ENCODE results near the gene CHCHD6.

Gene CHCHD6

GRCh38 chr3:126826693-126827092, 122.7 kb downstream of the CHCHD6 start:
- DNase-seq (ENCODE audit: low read depth) = no peak

- DNase-seq (ENCODE audit: low read depth) = no peak
These were observed 123.1 kb downstream of the CHCHD6 start for GRCh38 chr3:126827121-126827520.

DNA sequence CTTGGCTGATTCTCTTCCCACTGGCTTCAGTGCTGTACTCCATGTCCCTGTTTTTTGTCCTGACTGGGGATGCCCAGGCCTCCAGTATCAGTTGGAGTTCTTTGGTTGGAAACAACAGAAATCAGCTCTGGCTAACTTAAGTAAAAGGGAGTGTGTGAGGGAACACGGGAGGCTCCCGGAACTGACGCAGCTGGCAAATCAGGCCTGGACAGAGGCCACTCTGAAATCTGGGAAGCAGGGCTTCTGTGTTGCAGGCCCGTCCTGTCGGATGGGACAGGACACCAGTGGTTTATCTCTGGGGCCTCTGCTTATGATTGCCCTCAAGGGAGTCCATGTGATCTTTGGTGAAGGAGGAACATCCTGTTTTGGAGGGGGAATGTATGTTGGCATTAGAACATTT, 124.3 kb downstream of the CHCHD6 start:
- DNase-seq (ENCODE audit: low read depth) = no peak

- no peak for DNase-seq (ENCODE audit: low read depth)
These were observed 128.9 kb downstream of the CHCHD6 start for GRCh38 chr3:126832933-126833332.

DNA sequence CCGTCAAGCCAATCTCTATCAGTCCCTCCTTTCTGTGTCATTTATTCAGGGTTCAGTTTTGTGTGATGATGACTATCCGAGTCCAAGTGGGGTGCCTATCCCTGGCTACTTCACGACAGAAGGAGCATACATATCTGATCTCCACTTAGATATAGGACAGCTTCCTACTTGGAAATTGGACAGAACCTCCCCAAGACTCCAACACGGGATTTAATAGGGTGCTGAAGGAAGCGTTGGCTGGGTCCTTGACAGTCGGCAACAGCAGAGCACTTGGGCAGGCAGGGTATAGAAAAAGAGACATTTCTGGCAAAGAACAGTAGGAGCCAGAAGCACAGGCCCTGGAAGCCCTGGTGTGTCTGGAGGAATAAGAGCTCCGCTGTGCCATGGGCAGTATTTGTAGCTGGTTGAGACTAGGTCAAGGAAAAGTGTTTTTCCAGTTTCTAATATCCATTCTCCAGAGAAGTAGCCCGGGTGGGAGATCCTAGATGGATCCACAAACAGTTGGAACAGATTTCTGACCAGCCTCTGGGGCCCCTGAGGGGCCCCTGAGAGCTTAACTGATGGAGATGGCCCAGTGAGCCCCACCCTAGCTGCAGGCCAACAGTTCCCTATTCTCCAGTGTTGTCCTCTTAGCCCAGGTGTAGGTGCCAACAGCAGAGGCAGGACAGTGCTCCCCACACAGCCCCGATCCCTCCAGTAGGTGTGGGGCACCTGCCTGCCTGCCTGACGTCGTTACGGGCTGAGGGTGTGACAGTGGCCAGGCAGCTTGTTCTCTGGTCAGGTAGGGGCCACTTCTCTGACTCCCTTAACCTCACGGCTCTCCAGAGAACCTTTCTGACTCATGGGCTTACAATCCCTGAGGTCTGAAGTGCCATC, 130.8 kb downstream of the CHCHD6 start:
- peak; percentile 75 for DNase-seq (ENCODE audit: low read depth)

DNA sequence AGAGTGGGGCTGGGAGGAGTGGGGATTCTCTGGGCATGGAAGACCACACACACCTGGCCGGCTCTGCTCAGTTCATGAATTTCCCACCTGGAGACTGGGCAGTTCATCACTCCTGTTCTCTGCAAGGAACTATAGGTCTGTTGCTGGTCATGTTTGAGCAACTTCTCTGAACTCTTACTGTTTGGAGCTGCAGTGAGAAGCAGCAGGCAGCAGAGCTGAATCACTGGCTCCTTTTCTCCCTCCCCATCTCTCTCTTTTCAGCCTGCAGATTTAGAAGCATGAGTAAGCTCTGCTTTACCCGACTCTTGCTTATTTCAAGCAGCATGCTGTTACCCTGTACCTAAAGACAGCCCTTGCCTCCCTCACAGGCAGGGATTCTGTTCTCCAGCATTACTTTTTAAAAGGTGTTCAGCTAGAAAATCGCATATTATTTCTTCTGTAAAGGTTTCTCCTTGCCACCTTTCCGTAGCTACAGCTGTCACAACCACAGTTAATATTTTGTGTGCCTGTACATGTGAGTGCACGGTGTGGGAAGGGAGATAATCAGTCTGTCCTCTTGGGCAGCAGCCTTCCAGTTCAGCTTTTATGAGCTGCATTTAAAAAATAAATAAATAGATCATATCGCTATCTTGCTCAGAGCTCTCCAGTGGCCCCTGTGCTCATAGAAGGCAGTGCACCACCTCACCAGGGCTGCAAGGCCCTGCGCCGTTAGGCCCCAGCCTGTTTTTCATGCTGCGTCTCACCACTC, 131.6 kb downstream of the CHCHD6 start:
- peak; percentile 76 for DNase-seq (ENCODE audit: low read depth)

GRCh38 chr3:126836220-126836860, 132.3 kb downstream of the CHCHD6 start:
- no peak for DNase-seq (ENCODE audit: low read depth)

DNA sequence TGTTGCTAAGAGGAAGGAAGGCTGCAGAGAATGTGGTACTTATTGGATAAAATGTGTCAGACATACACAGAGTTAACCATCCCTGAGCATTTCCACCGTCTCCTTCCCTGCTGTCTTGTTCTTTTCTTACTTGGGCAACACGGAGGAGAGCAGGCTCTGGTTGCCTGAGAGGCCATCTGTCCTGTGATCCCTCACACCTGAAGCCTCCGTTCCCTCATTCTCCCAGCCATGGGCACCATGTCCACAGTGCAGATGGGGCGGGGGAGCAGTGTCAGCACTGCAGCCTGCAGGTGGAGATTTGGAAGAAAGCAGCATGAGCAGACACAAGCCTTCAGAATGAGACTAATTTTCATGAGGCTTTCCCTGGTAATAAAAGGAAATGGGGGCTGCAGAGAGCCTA, 133.7 kb downstream of the CHCHD6 start:
- no peak for DNase-seq (ENCODE audit: low read depth)

- DNase-seq (ENCODE audit: low read depth) = no peak
These were observed 142.1 kb downstream of the CHCHD6 start for GRCh38 chr3:126845920-126846715.

DNA sequence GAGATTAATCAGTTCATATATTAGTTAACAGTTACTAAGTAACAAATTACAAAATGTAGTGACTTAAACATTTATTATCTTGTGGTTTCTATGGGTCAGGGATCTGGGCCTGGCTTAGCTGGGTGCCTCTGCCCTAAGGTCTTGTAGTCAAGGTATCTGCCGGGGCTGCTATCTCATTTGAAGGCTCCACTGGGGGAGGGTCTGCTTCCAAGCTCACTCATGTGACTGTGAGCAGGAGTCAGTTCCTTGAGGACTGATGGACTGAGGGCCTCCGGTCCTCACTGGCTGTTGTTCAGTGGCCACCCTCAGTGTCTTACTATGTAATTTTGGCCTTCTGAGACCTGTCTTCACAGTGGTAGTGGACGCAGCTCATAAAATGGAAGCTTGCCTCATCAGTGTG, 143.0 kb downstream of the CHCHD6 start:
- DNase-seq (ENCODE audit: low read depth) = no peak

GRCh38 chr3:126848991-126849390, 145.0 kb downstream of the CHCHD6 start:
- DNase-seq (ENCODE audit: low read depth) = no peak

DNA sequence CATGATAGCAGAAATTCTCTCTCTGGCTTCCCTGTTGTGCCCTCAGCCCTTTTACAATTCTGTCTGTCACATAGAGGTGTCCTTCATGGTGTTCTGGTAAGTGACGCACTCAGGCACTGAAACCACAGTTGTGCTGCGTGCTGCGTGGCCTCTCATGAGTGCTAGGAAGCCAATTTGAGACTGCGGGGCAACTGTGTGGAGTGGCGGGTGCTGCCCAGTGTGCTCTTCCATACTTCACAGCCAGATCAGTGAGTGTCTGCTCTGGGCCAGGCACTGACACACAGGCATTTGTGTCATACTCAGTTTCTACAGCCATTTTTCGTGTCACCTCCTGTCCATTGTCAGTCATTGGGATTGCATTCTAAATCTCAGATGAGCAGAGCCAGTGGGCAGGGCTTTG, 145.7 kb downstream of the CHCHD6 start:
- DNase-seq (ENCODE audit: low read depth) = no peak

DNA sequence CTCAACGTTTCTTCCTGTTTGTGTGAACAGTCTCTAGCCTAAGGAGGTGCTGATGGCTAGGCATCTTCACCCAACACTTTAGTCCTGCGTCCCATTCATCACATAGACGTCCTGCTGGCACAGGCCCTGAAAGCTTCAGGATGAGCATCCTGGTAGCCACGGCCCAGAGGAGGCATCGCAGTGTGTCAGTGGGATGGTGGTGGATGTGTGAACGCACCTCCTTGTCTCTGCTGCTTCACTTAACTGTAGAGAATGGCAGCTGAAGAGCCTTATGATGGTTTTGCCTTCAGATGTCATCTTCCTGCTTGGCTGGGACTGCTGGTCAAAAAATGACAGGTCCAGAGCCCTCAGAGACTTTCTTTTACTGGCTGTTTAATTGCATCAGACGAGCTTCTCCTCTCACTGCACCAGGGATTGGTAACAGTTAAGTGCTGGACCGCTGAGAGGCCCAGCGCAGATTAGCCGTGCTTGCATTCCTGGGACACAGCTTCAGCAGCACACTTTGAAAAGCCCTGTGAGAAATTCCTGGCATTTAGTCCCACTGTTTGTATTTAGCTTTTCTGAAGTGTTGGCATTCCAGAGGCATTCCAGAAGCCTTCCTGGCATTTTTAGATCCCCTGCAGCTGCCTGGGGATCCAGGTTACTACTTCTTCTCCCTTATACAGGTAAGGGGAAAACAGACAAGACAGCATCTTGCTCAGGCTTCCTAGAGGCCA, 146.5 kb downstream of the CHCHD6 start:
- no peak for DNase-seq (ENCODE audit: low read depth)

DNA sequence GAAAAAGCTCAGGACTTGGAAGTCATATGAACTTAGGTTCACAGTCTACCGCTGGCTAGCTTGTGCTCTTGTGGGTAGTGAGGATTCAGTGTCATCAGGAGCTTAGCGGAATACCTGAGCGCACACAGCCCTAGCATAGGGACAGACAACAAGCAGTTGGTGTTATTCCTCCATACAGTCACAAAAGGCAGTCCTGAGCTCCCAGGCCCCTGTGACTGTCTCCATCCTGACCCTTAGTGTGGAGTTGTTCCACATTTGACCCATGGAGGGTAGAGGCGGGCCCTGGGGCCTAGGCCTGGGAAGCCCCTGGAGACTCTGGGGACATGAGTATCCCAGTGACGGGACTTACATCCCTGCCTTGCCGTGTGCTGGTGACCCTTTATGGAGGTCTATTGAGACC, 147.3 kb downstream of the CHCHD6 start:
- DNase-seq (ENCODE audit: low read depth) = no peak

GRCh38 chr3:126851934-126852333, 147.9 kb downstream of the CHCHD6 start:
- DNase-seq (ENCODE audit: low read depth) = no peak

DNA sequence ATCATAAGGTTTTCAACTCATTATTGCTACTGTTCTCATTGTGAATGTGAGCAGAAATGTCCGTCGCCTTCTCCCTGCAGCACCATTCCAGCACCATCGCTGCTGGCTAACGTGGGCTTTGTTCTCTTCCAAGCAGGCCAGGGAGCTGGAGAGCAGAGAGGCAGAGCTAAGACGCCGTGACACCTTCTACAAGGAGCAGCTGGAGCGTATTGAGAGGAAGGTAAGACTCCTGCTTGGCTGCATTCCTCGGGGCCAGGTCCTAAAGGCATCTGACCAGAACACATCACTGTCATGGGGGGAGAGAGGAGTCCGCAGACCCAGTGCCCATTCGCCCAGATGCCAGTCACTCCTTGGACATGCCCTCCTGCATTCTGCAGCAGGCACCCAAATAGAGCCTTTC, 148.5 kb downstream of the CHCHD6 start:
- DNase-seq (ENCODE audit: low read depth) = no peak

- no peak for DNase-seq (ENCODE audit: low read depth)
These were observed 150.6 kb downstream of the CHCHD6 start for GRCh38 chr3:126854666-126855065.

- DNase-seq (ENCODE audit: low read depth) = no peak
These were observed 151.3 kb downstream of the CHCHD6 start for GRCh38 chr3:126855374-126855773.

GRCh38 chr3:126857928-126858327, 153.9 kb downstream of the CHCHD6 start:
- no peak for DNase-seq (ENCODE audit: low read depth)

GRCh38 chr3:126858401-126858800, 154.4 kb downstream of the CHCHD6 start:
- no peak for DNase-seq (ENCODE audit: low read depth)

DNA sequence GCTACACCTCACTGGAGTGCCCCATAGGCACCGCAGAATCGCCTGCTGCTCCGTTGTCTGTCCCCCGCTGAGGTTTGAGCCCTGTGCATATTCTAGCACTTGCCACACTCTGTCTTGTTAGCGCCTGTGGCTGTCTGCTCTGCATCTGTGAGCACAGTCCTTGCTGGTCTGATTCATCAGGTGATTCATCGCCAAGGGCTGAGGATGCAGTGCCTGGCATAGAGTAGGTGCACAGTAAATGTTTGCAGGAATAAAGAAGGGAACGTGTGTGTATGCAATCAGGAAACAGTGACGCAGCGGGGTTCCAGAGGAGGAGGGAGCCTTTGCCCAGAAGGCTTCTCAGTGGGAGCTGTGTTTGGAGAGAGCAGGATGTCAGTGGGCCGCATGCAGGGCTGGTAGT, 154.8 kb downstream of the CHCHD6 start:
- peak; percentile 99 for DNase-seq (ENCODE audit: low read depth)
